HEK293 (cell line): ENCODE results near the gene PLCB3.

Source experiments
- BCL11B ChIP-seq: fragments of 450-650 bp; formaldehyde crosslinking; IDR thresholded peaks from 2 replicates; pipeline ENCODE4 v1.5.1; 2016; ENCODE audit warnings: low read depth, missing biosample characterization, missing genetic modification characterization
- HIC1 ChIP-seq: fragments of 450-650 bp; formaldehyde crosslinking; IDR thresholded peaks from 2 replicates; pipeline ENCODE4 v1.5.1; 2016; ENCODE audit warnings: missing biosample characterization, missing genetic modification characterization
- HOXA7 ChIP-seq: sonication (generic); formaldehyde crosslinking; IDR thresholded peaks from 2 replicates; pipeline ENCODE4 v1.8.1; 2022; ENCODE audit warnings: missing genetic modification reagents, borderline replicate concordance
- KLF10 ChIP-seq: fragments of 450-650 bp; IDR thresholded peaks from 2 replicates; pipeline ENCODE4 v1.5.1; 2018; ENCODE audit warnings: missing biosample characterization, mild to moderate bottlenecking, missing genetic modification characterization
- KLF9 ChIP-seq: fragments of 450-650 bp; formaldehyde crosslinking; IDR thresholded peaks from 2 replicates; pipeline ENCODE4 v1.5.1; 2016; ENCODE audit warnings: missing biosample characterization, missing genetic modification characterization, low read depth
- PRDM10 ChIP-seq: fragments of 450-650 bp; formaldehyde crosslinking; IDR thresholded peaks from 2 replicates; pipeline ENCODE4 v1.5.1; 2016; ENCODE audit warnings: missing biosample characterization, missing genetic modification characterization
- SALL2 ChIP-seq: fragments of 450-650 bp; formaldehyde crosslinking; IDR thresholded peaks from 2 replicates; pipeline ENCODE4 v1.5.0; 2017; ENCODE audit warnings: missing biosample characterization, mild to moderate bottlenecking, missing genetic modification characterization, borderline replicate concordance
- ZBTB26 ChIP-seq: fragments of 450-650 bp; formaldehyde crosslinking; optimal IDR thresholded peaks from 2 replicates; pipeline ENCODE3; 2016; ENCODE audit warnings: missing biosample characterization, mild to moderate bottlenecking, missing genetic modification characterization
- ZBTB7A ChIP-seq: fragments of 450-650 bp; formaldehyde crosslinking; IDR thresholded peaks from 2 replicates; pipeline ENCODE4 v1.5.1; 2016; ENCODE audit warnings: low read depth, missing biosample characterization, missing genetic modification characterization
- ZNF157 ChIP-seq: fragments of 450-650 bp; formaldehyde crosslinking; IDR thresholded peaks from 2 replicates; pipeline ENCODE4 v1.5.1; 2016; ENCODE audit warnings: missing biosample characterization, missing genetic modification characterization
- ZNF16 ChIP-seq: fragments of 450-650 bp; formaldehyde crosslinking; IDR thresholded peaks from 2 replicates; pipeline ENCODE4 v1.5.1; 2016; ENCODE audit warnings: low read depth, missing biosample characterization, missing genetic modification characterization
- ZNF202 ChIP-seq: fragments of 450-650 bp; formaldehyde crosslinking; IDR thresholded peaks from 2 replicates; pipeline ENCODE4 v1.5.1; 2016; ENCODE audit warnings: missing biosample characterization, missing genetic modification characterization, borderline replicate concordance
- ZNF23 ChIP-seq: fragments of 450-650 bp; formaldehyde crosslinking; IDR thresholded peaks from 2 replicates; pipeline ENCODE4 v1.5.1; 2016; ENCODE audit warnings: missing biosample characterization, missing genetic modification characterization, borderline replicate concordance
- ZNF248 ChIP-seq: fragments of 450-650 bp; formaldehyde crosslinking; IDR thresholded peaks from 2 replicates; pipeline ENCODE4 v1.5.1; 2017; ENCODE audit warnings: missing biosample characterization, missing genetic modification characterization
- ZNF488 ChIP-seq: fragments of 450-650 bp; formaldehyde crosslinking; IDR thresholded peaks from 2 replicates; pipeline ENCODE4 v1.5.1; 2016; ENCODE audit warnings: missing biosample characterization, missing genetic modification characterization
- ZNF529 ChIP-seq: fragments of 450-650 bp; formaldehyde crosslinking; IDR thresholded peaks from 2 replicates; pipeline ENCODE4 v1.5.1; 2017; ENCODE audit warnings: missing genetic modification characterization, missing biosample characterization; ENCODE audit not compliant: insufficient replicate concordance
- ZNF560 ChIP-seq: fragments of 450-650 bp; formaldehyde crosslinking; IDR thresholded peaks from 2 replicates; pipeline ENCODE4 v1.5.1; 2017; ENCODE audit warnings: missing biosample characterization, missing genetic modification characterization, borderline replicate concordance
- ZNF777 ChIP-seq: fragments of 450-650 bp; formaldehyde crosslinking; IDR thresholded peaks from 2 replicates; pipeline ENCODE4 v1.5.1; 2017; ENCODE audit warnings: missing biosample characterization, missing genetic modification characterization, borderline replicate concordance
- ZSCAN16 ChIP-seq: fragments of 450-650 bp; formaldehyde crosslinking; IDR thresholded peaks from 2 replicates; pipeline ENCODE4 v1.5.1; 2016; ENCODE audit warnings: missing biosample characterization, missing genetic modification characterization
- TF ChIP-seq, protein P1 (sequence below): fragments of 450-650 bp; formaldehyde crosslinking; IDR thresholded peaks from 2 replicates; pipeline ENCODE4 v1.5.1; 2016; ENCODE audit warnings: missing biosample characterization, missing genetic modification characterization
- TF ChIP-seq, protein P2 (sequence below): fragments of 450-650 bp; formaldehyde crosslinking; conservative IDR thresholded peaks from 2 replicates; pipeline ENCODE4 v1.5.1; 2016; ENCODE audit warnings: low read depth, missing biosample characterization, missing genetic modification characterization
- TF ChIP-seq, protein P3 (sequence below): fragments of 450-650 bp; formaldehyde crosslinking; IDR thresholded peaks from 2 replicates; pipeline ENCODE4 v1.5.1; 2016; ENCODE audit warnings: missing biosample characterization, missing genetic modification characterization

PLCB3 gene

GRCh38 chr11:64245797-64246620, 5.3 kb upstream of the PLCB3 start (continued):
- no peak for TF ChIP-seq ZNF248
- no peak for TF ChIP-seq ZNF560
- TF ChIP-seq HOXA7, result no peak
- no peak for TF ChIP-seq ZNF157
- no peak for TF ChIP-seq BCL11B (tag by site-specific recombination)
- TF ChIP-seq ZNF529 (tag by site-specific recombination), result no peak
- no peak for TF ChIP-seq ZNF777 (tag by site-specific recombination)
- no peak for TF ChIP-seq ZNF202 (tag by site-specific recombination)
- peak; percentile 67 for TF ChIP-seq PRDM10
- TF ChIP-seq ZNF23, result no peak
- TF ChIP-seq ZNF16 (tag by site-specific recombination), result no peak
- peak; percentile 51 for TF ChIP-seq ZBTB26
- peak; percentile 80 for TF ChIP-seq HIC1 (tag by site-specific recombination)
- TF ChIP-seq ZSCAN16 (tag by site-specific recombination), result no peak
- TF ChIP-seq, protein P1, sequence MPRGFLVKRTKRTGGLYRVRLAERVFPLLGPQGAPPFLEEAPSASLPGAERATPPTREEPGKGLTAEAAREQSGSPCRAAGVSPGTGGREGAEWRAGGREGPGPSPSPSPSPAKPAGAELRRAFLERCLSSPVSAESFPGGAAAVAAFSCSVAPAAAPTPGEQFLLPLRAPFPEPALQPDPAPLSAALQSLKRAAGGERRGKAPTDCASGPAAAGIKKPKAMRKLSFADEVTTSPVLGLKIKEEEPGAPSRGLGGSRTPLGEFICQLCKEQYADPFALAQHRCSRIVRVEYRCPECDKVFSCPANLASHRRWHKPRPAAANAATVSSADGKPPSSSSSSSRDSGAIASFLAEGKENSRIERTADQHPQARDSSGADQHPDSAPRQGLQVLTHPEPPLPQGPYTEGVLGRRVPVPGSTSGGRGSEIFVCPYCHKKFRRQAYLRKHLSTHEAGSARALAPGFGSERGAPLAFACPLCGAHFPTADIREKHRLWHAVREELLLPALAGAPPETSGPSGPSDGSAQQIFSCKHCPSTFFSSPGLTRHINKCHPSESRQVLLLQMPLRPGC (tag by site-specific recombination), result peak; percentile 33; the same call in 1 of the 2 replicates
- no peak for TF ChIP-seq ZNF488
- TF ChIP-seq, protein P2, sequence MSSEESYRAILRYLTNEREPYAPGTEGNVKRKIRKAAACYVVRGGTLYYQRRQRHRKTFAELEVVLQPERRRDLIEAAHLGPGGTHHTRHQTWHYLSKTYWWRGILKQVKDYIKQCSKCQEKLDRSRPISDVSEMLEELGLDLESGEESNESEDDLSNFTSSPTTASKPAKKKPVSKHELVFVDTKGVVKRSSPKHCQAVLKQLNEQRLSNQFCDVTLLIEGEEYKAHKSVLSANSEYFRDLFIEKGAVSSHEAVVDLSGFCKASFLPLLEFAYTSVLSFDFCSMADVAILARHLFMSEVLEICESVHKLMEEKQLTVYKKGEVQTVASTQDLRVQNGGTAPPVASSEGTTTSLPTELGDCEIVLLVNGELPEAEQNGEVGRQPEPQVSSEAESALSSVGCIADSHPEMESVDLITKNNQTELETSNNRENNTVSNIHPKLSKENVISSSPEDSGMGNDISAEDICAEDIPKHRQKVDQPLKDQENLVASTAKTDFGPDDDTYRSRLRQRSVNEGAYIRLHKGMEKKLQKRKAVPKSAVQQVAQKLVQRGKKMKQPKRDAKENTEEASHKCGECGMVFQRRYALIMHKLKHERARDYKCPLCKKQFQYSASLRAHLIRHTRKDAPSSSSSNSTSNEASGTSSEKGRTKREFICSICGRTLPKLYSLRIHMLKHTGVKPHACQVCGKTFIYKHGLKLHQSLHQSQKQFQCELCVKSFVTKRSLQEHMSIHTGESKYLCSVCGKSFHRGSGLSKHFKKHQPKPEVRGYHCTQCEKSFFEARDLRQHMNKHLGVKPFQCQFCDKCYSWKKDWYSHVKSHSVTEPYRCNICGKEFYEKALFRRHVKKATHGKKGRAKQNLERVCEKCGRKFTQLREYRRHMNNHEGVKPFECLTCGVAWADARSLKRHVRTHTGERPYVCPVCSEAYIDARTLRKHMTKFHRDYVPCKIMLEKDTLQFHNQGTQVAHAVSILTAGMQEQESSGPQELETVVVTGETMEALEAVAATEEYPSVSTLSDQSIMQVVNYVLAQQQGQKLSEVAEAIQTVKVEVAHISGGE (tag by site-specific recombination), result no peak
- TF ChIP-seq, protein P3, sequence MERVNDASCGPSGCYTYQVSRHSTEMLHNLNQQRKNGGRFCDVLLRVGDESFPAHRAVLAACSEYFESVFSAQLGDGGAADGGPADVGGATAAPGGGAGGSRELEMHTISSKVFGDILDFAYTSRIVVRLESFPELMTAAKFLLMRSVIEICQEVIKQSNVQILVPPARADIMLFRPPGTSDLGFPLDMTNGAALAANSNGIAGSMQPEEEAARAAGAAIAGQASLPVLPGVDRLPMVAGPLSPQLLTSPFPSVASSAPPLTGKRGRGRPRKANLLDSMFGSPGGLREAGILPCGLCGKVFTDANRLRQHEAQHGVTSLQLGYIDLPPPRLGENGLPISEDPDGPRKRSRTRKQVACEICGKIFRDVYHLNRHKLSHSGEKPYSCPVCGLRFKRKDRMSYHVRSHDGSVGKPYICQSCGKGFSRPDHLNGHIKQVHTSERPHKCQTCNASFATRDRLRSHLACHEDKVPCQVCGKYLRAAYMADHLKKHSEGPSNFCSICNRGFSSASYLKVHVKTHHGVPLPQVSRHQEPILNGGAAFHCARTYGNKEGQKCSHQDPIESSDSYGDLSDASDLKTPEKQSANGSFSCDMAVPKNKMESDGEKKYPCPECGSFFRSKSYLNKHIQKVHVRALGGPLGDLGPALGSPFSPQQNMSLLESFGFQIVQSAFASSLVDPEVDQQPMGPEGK (tag by site-specific recombination), result peak; percentile 84
- 0 out of 2 replicates have a peak, but pooled peaks have one; percentile 2 for TF ChIP-seq KLF10 (tag by site-specific recombination)
- TF ChIP-seq ZBTB7A (tag by site-specific recombination), result no peak; the same call in 1 of the 2 replicates
- TF ChIP-seq SALL2 (tag by site-specific recombination), result no peak
- peak; percentile 65 for TF ChIP-seq KLF9 (tag by site-specific recombination)
